Thyroid gland (tissue), 4 donors: ENCODE measurements around the gene KDM4B.

ENCODE experiments used
- POLR2A ChIP-seq, 2 donors: fragments of 450-650 bp; IDR thresholded peaks; one replicate each; pipeline ENCODE4 v1.6.1; 2017; ENCODE audit warnings: antibody characterized with exemption in 2 of 2, mild to moderate bottlenecking in 2 of 2, moderate library complexity in 1 of 2
- TF ChIP-seq, protein P1 (sequence below), 6 experiments: fragments of 200-600 bp in 3 of 6; fragments of 450-650 bp in 3 of 6; sonication (generic) in 3 of 6; IDR thresholded peaks; one replicate each; pipeline ENCODE4 v1.5.1; 2016 to 2019; ENCODE audit warnings: antibody characterized with exemption in 6 of 6, mild to moderate bottlenecking in 2 of 6, inconsistent platforms in 1 of 6, moderate library complexity in 1 of 6

DNA sequence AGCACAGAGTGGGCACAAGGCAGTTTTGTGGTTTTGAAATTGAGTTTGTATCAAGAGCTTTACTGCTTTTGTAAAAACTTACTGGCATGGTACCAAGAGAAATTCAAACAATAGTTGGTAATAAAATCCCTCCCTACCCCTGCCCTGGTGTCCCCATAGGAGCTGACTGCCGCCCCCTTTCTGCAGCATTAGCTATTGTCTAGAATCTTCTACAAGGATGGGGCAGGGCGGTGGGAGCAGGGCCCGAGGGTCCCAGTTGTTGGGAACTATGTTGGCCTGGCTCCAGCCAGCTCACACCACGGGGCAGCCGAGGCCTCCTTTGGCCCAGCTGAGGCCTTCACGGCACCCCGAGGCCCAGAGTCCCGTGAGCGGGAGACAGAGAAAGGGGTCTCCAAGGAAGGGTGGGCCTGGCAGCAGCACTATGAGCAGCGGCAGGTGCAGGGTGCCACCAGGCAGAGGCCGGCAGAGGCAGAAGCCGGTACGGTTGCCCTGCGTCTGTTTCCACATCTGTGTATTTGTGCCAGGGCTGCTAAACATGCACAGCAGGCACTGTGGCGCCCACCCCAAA, 57.9 kb downstream of the KDM4B start:
- TF ChIP-seq, protein P1, sequence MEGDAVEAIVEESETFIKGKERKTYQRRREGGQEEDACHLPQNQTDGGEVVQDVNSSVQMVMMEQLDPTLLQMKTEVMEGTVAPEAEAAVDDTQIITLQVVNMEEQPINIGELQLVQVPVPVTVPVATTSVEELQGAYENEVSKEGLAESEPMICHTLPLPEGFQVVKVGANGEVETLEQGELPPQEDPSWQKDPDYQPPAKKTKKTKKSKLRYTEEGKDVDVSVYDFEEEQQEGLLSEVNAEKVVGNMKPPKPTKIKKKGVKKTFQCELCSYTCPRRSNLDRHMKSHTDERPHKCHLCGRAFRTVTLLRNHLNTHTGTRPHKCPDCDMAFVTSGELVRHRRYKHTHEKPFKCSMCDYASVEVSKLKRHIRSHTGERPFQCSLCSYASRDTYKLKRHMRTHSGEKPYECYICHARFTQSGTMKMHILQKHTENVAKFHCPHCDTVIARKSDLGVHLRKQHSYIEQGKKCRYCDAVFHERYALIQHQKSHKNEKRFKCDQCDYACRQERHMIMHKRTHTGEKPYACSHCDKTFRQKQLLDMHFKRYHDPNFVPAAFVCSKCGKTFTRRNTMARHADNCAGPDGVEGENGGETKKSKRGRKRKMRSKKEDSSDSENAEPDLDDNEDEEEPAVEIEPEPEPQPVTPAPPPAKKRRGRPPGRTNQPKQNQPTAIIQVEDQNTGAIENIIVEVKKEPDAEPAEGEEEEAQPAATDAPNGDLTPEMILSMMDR (IDR thresholded peaks at IDR 0.05), result no peak
- TF ChIP-seq POLR2A (IDR thresholded peaks at IDR 0.05), result no peak
